GM19240 (cell line): ENCODE measurements around the gene OR51L1.
"Not testable (repeated sequence)": the region's sequence is repeated elsewhere in the genome, so short reads cannot be mapped to it uniquely, and the experiment has no call there.

Source experiments
- DNase-seq: peaks from one replicate; pipeline ENCODE4 v3.0.0; 2011; ENCODE audit warnings: low spot score; ENCODE audit not compliant: insufficient read length

Gene OR51L1

GRCh38 chr11:4994551-4994950 is at the start of gene OR51L1:
TSS of gene OR51L1 (plus strand) at chr11:4994851. CDS start at chr11:4998983, 4,132 bp downstream.
- DNase-seq: no peak

GRCh38 chr11:4947505-4947904 is 47.1 kb upstream of the OR51L1 start, which contains the start of gene OR51A4:
TSS of gene OR51A4 (minus strand) at chr11:4947605. CDS start at chr11:4947100, 505 bp downstream.
- no peak for DNase-seq

- not testable (repeated sequence) for DNase-seq
Observed at GRCh38 chr11:4955613-4956012, 39.0 kb upstream of the OR51L1 start, which contains the start of gene OR51A2. TSS of gene OR51A2 (minus strand) at chr11:4955713. CDS start at chr11:4955713, 0 bp downstream.

- DNase-seq: no peak
Observed at GRCh38 chr11:4957396-4957795, 37.3 kb upstream of the OR51L1 start.

GRCh38 chr11:4960877-4961276 is 33.8 kb upstream of the OR51L1 start:
- DNase-seq: no peak

GRCh38 chr11:4962816-4963215 is 31.8 kb upstream of the OR51L1 start:
- no peak for DNase-seq

GRCh38 chr11:4975436-4975835 is 19.2 kb upstream of the OR51L1 start:
- DNase-seq: no peak

- no peak for DNase-seq
Observed at GRCh38 chr11:4979036-4979435, 15.6 kb upstream of the OR51L1 start.

GRCh38 chr11:4982678-4983077 is 12.0 kb upstream of the OR51L1 start:
- DNase-seq: no peak

GRCh38 chr11:4983841-4984240 is 10.8 kb upstream of the OR51L1 start:
- DNase-seq: no peak

GRCh38 chr11:4991060-4991459 is 3.6 kb upstream of the OR51L1 start:
- DNase-seq: no peak

- no peak for DNase-seq
Observed at GRCh38 chr11:5004424-5005274, 10.0 kb downstream of the OR51L1 start.

GRCh38 chr11:5007561-5007960 is 12.9 kb downstream of the OR51L1 start:
- no peak for DNase-seq

GRCh38 chr11:5011254-5011653 is 16.6 kb downstream of the OR51L1 start:
- no peak for DNase-seq

GRCh38 chr11:5013012-5013411 is 18.4 kb downstream of the OR51L1 start:
- no peak for DNase-seq

GRCh38 chr11:5021996-5022395 is 27.3 kb downstream of the OR51L1 start:
- DNase-seq: no peak

- DNase-seq: no peak
Observed at GRCh38 chr11:5036669-5037068, 42.0 kb downstream of the OR51L1 start.

- DNase-seq: no peak
Observed at GRCh38 chr11:5037926-5038325, 43.3 kb downstream of the OR51L1 start.

- no peak for DNase-seq
Observed at GRCh38 chr11:5038341-5038740, 43.7 kb downstream of the OR51L1 start.

GRCh38 chr11:5040876-5041275 is 46.2 kb downstream of the OR51L1 start:
- DNase-seq: no peak

- DNase-seq: no peak
Observed at GRCh38 chr11:5042091-5042490, 47.4 kb downstream of the OR51L1 start.

- no peak for DNase-seq
Observed at GRCh38 chr11:5043380-5043779, 48.7 kb downstream of the OR51L1 start.

- DNase-seq: no peak
Observed at GRCh38 chr11:5046226-5046625, 51.6 kb downstream of the OR51L1 start, which contains the start of gene OR52J3. TSS of gene OR52J3 (plus strand) at chr11:5046526. CDS start at chr11:5046526, 0 bp downstream.
